ENCODE data around the gene ZNF205.
"Not testable (repeated sequence)": the region's sequence is repeated elsewhere in the genome, so short reads cannot be mapped to it uniquely, and the experiment has no call there.

The ZNF205 gene

GRCh38 chr16:3073448-3073847 is 38.9 kb upstream of the ZNF205 start:
- peaks cover 22% of the 10 kb centered on the region for H3K4me1 ChIP-seq (ENCODE audit: insufficient read depth, low read length, severe bottlenecking)
- H4K20me1 ChIP-seq (ENCODE audit: insufficient read depth, low read length), result no peaks in the 10 kb centered on the region
- no peak overlapping the region for H2AFZ ChIP-seq (ENCODE audit: low read length)
- H3K9ac ChIP-seq (ENCODE audit: low read length), result no peak overlapping the region
- H3K4me2 ChIP-seq (ENCODE audit: low read length), result no peak overlapping the region
- no peaks in the 10 kb centered on the region for H3K79me2 ChIP-seq (ENCODE audit: insufficient read depth, low read length)
- no peak overlapping the region for H3K27ac ChIP-seq (ENCODE audit: low read depth, low read length, poor library complexity, severe bottlenecking)
- no peaks in the 10 kb centered on the region for H3K9me2 ChIP-seq (ENCODE audit: low read depth, low read length)
- H3K27me3 ChIP-seq (ENCODE audit: insufficient read depth, low read length), result peaks cover 12% of the 10 kb centered on the region; the same call in 1 of the 2 replicates
- H3K4me3 ChIP-seq (ENCODE audit: low read depth, low read length, poor library complexity, severe bottlenecking), result no peak overlapping the region
- no peaks in the 10 kb centered on the region; the same call in 1 of the 2 replicates for H3K36me3 ChIP-seq (ENCODE audit: insufficient read depth, low read length)
- no peak for TF ChIP-seq EZH2 (IDR thresholded peaks at IDR 0.05; ENCODE audit: borderline replicate concordance, low read length)
- TF ChIP-seq, protein P1, sequence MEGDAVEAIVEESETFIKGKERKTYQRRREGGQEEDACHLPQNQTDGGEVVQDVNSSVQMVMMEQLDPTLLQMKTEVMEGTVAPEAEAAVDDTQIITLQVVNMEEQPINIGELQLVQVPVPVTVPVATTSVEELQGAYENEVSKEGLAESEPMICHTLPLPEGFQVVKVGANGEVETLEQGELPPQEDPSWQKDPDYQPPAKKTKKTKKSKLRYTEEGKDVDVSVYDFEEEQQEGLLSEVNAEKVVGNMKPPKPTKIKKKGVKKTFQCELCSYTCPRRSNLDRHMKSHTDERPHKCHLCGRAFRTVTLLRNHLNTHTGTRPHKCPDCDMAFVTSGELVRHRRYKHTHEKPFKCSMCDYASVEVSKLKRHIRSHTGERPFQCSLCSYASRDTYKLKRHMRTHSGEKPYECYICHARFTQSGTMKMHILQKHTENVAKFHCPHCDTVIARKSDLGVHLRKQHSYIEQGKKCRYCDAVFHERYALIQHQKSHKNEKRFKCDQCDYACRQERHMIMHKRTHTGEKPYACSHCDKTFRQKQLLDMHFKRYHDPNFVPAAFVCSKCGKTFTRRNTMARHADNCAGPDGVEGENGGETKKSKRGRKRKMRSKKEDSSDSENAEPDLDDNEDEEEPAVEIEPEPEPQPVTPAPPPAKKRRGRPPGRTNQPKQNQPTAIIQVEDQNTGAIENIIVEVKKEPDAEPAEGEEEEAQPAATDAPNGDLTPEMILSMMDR (IDR thresholded peaks at IDR 0.05; ENCODE audit: low read length), result no peak
- no peaks in the 10 kb centered on the region for H3F3A ChIP-seq (ENCODE audit: insufficient read depth, low read length)
- H3K9me3 ChIP-seq (ENCODE audit: low read length), result no peaks in the 10 kb centered on the region

- H3F3A ChIP-seq (ENCODE audit: insufficient read depth, low read length), result no peaks in the 10 kb centered on the region
- H3K79me2 ChIP-seq (ENCODE audit: insufficient read depth, low read length), result no peaks in the 10 kb centered on the region
- no peak for TF ChIP-seq EZH2 (IDR thresholded peaks at IDR 0.05; ENCODE audit: borderline replicate concordance, low read length)
- TF ChIP-seq, protein P1 (IDR thresholded peaks at IDR 0.05; ENCODE audit: low read length), result no peak
- H3K4me1 ChIP-seq (ENCODE audit: insufficient read depth, low read length, severe bottlenecking), result peaks cover 22% of the 10 kb centered on the region
- H3K4me3 ChIP-seq (ENCODE audit: low read depth, low read length, poor library complexity, severe bottlenecking), result no peak overlapping the region
- no peaks in the 10 kb centered on the region for H3K9me2 ChIP-seq (ENCODE audit: low read depth, low read length)
- H3K4me2 ChIP-seq (ENCODE audit: low read length), result peak overlapping the region; percentile 37
- H3K9me3 ChIP-seq (ENCODE audit: low read length), result no peaks in the 10 kb centered on the region
- no peak overlapping the region for H2AFZ ChIP-seq (ENCODE audit: low read length)
- peaks cover 12% of the 10 kb centered on the region; the same call in 1 of the 2 replicates for H3K27me3 ChIP-seq (ENCODE audit: insufficient read depth, low read length)
- no peaks in the 10 kb centered on the region for H3K36me3 ChIP-seq (ENCODE audit: insufficient read depth, low read length)
- H3K27ac ChIP-seq (ENCODE audit: low read depth, low read length, poor library complexity, severe bottlenecking), result no peak overlapping the region
- H4K20me1 ChIP-seq (ENCODE audit: insufficient read depth, low read length), result no peaks in the 10 kb centered on the region
- H3K9ac ChIP-seq (ENCODE audit: low read length), result no peak overlapping the region
These were observed 37.4 kb upstream of the ZNF205 start for GRCh38 chr16:3074860-3075522.

DNA sequence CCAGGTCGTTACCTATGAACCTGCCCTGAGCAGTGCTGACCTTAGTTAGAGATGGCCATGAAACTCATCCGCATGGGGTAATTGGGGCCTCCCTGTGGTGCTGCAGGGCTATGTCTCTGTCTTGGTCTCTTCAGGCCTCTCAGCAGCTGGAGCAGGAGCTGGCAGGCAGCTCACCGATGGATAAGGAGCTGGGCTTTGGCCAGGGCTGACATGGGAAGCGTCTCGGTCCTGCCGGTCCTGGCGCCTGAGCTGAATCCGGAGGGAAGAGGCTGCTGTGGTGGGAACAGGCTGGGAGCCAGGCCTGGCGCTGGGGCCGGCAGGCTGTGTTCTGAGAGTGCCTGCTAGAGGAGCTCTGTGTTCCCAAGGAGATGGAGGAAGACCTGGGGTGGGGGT is 36.9 kb upstream of the ZNF205 start:
- Histone ChIP-seq H3K36me3 (ENCODE audit: insufficient read depth, low read length) (no peaks in the 10 kb centered on the region), H3K4me2 (ENCODE audit: low read length) (peak overlapping the region; percentile 37; the same call in 1 of the 2 replicates), H4K20me1 (ENCODE audit: insufficient read depth, low read length) (no peaks in the 10 kb centered on the region), H3K79me2 (ENCODE audit: insufficient read depth, low read length) (no peaks in the 10 kb centered on the region), H3K9ac (ENCODE audit: low read length) (no peak overlapping the region), H3K27me3 (ENCODE audit: insufficient read depth, low read length) (peaks cover 12% of the 10 kb centered on the region; the same call in 1 of the 2 replicates), H3K9me2 (ENCODE audit: low read depth, low read length) (no peaks in the 10 kb centered on the region), H3K27ac (ENCODE audit: low read depth, low read length, poor library complexity, severe bottlenecking) (no peak overlapping the region), H3K4me1 (ENCODE audit: insufficient read depth, low read length, severe bottlenecking) (peaks cover 22% of the 10 kb centered on the region), H3K4me3 (ENCODE audit: low read depth, low read length, poor library complexity, severe bottlenecking) (no peak overlapping the region), H2AFZ (ENCODE audit: low read length) (no peak overlapping the region), H3F3A (ENCODE audit: insufficient read depth, low read length) (no peaks in the 10 kb centered on the region), H3K9me3 (ENCODE audit: low read length) (no peaks in the 10 kb centered on the region)
- TF ChIP-seq, protein P1 (IDR thresholded peaks at IDR 0.05; ENCODE audit: low read length), result no peak
- TF ChIP-seq EZH2 (IDR thresholded peaks at IDR 0.05; ENCODE audit: borderline replicate concordance, low read length), result no peak

DNA sequence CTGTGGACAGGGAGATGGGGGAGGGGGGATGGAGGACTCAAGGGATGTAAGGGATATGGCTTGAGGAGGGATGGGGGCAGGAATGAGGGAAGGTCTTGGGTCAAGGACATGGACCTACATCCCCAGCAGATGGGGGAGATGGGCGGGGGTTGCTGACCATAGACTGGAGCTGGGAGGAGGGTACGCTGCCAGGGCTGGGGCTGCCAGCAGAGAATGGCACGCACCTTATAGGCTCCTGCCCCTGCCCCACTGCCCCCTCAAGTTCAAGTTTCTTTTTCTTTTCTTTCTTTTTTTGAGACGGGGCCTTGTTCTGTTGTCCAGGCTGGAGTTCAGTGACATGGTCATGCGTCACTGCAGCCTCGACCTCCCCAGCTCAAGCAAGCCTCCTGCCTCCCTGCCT is 36.4 kb upstream of the ZNF205 start:
- H3K9me3 ChIP-seq (ENCODE audit: low read length); H3F3A ChIP-seq (ENCODE audit: insufficient read depth, low read length); H3K27ac ChIP-seq (ENCODE audit: low read depth, low read length, poor library complexity, severe bottlenecking); H3K9ac ChIP-seq (ENCODE audit: low read length); H4K20me1 ChIP-seq (ENCODE audit: insufficient read depth, low read length); H2AFZ ChIP-seq (ENCODE audit: low read length); H3K4me2 ChIP-seq (ENCODE audit: low read length); H3K4me3 ChIP-seq (ENCODE audit: low read depth, low read length, poor library complexity, severe bottlenecking); H3K79me2 ChIP-seq (ENCODE audit: insufficient read depth, low read length); H3K9me2 ChIP-seq (ENCODE audit: low read depth, low read length); H3K36me3 ChIP-seq (ENCODE audit: insufficient read depth, low read length): not testable (repeated sequence)
- H3K27me3 ChIP-seq (ENCODE audit: insufficient read depth, low read length), result peaks cover 12% of the 10 kb centered on the region; the same call in 1 of the 2 replicates
- H3K4me1 ChIP-seq (ENCODE audit: insufficient read depth, low read length, severe bottlenecking), result peaks cover 22% of the 10 kb centered on the region
